ENCODE data around the gene KRT76.

KRT76 gene

GRCh38 chr12:52813203-52813819, 36.2 kb upstream of the KRT76 start:
- DNase-seq, result no peak

- DNase-seq, result no peak
Observed at GRCh38 chr12:52812749-52813148, 35.6 kb upstream of the KRT76 start.

- DNase-seq, result no peak
Observed at GRCh38 chr12:52812073-52812400, 34.9 kb upstream of the KRT76 start.

- DNase-seq, result no peak
Observed at GRCh38 chr12:52811191-52812072, 34.3 kb upstream of the KRT76 start.

GRCh38 chr12:52810554-52810953, 33.4 kb upstream of the KRT76 start:
- DNase-seq, result no peak

- no peak for DNase-seq
Observed at GRCh38 chr12:52809166-52809565, 32.0 kb upstream of the KRT76 start.

- DNase-seq, result no peak
Observed at GRCh38 chr12:52808573-52809160, 31.5 kb upstream of the KRT76 start.

- DNase-seq, result no peak
Observed at GRCh38 chr12:52807544-52808470, 30.7 kb upstream of the KRT76 start.

- no peak for DNase-seq
Observed at GRCh38 chr12:52806821-52807543, 29.8 kb upstream of the KRT76 start.

GRCh38 chr12:52806169-52806811, 29.1 kb upstream of the KRT76 start:
- no peak for DNase-seq

GRCh38 chr12:52805739-52806138, 28.6 kb upstream of the KRT76 start:
- DNase-seq, result no peak

GRCh38 chr12:52805000-52805399, 27.9 kb upstream of the KRT76 start:
- DNase-seq, result no peak

GRCh38 chr12:52802442-52802841, 25.3 kb upstream of the KRT76 start:
- DNase-seq, result no peak

- DNase-seq, result no peak
Observed at GRCh38 chr12:52801773-52802172, 24.6 kb upstream of the KRT76 start.

- DNase-seq, result no peak
Observed at GRCh38 chr12:52800259-52800917, 23.2 kb upstream of the KRT76 start.

- no peak for DNase-seq
Observed at GRCh38 chr12:52799505-52800211, 22.5 kb upstream of the KRT76 start.

- no peak for DNase-seq
Observed at GRCh38 chr12:52798671-52799504, 21.7 kb upstream of the KRT76 start.

GRCh38 chr12:52798003-52798670, 21.0 kb upstream of the KRT76 start:
- DNase-seq, result no peak

- DNase-seq, result no peak
Observed at GRCh38 chr12:52797529-52797894, 20.4 kb upstream of the KRT76 start.

All from CD4-positive, alpha-beta T cell treated with Interleukin-21 for 1 hour (primary cell).